GM12873 (cell line): Measurements from ENCODE around the gene LCN2.
A peak's percentile ranks its signal among the peaks of the same experiment; 100 is the strongest.

Source experiments
- CTCF ChIP-seq: IDR thresholded peaks from 2 replicates; pipeline ENCODE4 v1.5.1; 2012; ENCODE audit warnings: low read depth, mild to moderate bottlenecking, moderate library complexity, low read length, control low read depth; ENCODE audit not compliant: insufficient read depth; ENCODE audit errors: missing control alignments

LCN2 gene

GRCh38 chr9:128109050-128109709, 40.1 kb upstream of the LCN2 start:
- TF ChIP-seq CTCF: no peak

- TF ChIP-seq CTCF: no peak
These were observed 35.5 kb upstream of the LCN2 start for GRCh38 chr9:128113526-128114325.

GRCh38 chr9:128114326-128115186, 34.7 kb upstream of the LCN2 start:
- TF ChIP-seq CTCF: no peak

GRCh38 chr9:128115187-128116103, 33.8 kb upstream of the LCN2 start:
- TF ChIP-seq CTCF: no peak

- no peak for TF ChIP-seq CTCF
These were observed 32.9 kb upstream of the LCN2 start for GRCh38 chr9:128116104-128117083.

- TF ChIP-seq CTCF: peak; percentile 100
These were observed 31.4 kb upstream of the LCN2 start for GRCh38 chr9:128117613-128118471.
